ENCODE measurements around the gene CRCP. TPM values are rescaled to one million over a fixed set of nuclear protein-coding genes. Genes with fewer than 3 reads are reported as not detected.

Gene CRCP
- polyA plus RNA-seq, 2 of the 4 experiments (the other 2 are of a cell fraction) = 33.1 to 40.3 TPM

DNA sequence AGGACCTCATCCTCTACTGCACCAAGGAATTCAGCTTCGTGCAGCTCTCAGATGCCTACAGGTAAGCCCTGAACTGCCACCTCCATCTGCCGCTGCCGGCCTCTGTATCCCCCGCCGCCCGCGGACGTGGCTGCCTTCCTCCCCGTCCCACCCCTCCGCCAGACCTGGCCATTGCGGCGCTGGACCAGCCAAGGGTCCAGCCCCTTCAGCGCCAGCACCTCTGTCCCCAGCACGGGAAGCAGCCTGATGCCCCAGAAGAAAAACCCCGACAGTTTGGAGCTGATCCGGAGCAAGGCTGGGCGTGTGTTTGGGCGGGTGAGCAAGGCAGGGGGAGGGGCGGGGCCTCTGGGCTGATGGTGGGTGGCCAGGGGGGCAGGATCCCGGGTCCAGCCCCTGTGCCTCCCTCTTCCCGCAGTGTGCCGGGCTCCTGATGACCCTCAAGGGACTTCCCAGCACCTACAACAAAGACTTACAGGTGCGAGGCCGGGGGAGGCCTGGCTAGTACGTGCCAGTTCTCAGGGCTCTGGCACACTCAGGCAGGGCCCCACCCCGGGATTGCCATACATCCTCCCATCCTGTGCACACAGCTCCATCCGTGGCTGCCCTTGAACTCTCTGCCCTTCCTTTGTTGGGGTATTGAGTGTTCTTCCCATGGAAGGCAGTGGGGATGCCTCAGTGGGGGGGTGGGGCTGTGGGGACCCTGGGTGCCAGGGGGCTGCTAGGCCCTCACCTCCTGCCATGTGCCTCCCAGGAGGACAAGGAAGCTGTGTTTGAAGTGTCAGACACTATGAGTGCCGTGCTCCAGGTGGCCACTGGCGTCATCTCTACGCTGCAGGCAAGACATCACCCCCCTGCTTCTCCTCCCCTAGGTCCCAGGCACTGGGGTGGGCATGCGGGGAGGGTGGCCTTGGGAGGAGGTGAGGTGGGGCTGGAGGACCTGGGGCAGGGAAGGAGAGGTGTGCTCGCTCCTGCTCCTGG lies 25.5 kb upstream of the CRCP start:
- Histone ChIP-seq H3K4me3 (no peak overlapping the region), H3K9me3 (no peaks in the 10 kb centered on the region), H3K4me1 (no peaks in the 10 kb centered on the region), H3K4me2 (no peak overlapping the region), H3K27ac (no peak overlapping the region)
- POLR2A ChIA-PET = no interaction called here
- TF ChIP-seq SREBF2 (IDR thresholded peaks at IDR 0.05) (no peak), ATOH8 (CRISPR knock-in tag; IDR thresholded peaks at IDR 0.05; ENCODE audit: low read depth) (no peak), TP53 (CRISPR knock-in tag; IDR thresholded peaks at IDR 0.05) (no peak), ZSCAN20 (CRISPR knock-in tag; IDR thresholded peaks at IDR 0.05) (no peak), HEYL (CRISPR knock-in tag; IDR thresholded peaks at IDR 0.05) (no peak), REST (IDR thresholded peaks at IDR 0.05) (no peak), CHD2 (IDR thresholded peaks at IDR 0.05; ENCODE audit: low read length, partially characterized antibody) (no peak), CBX2 (IDR thresholded peaks at IDR 0.05; ENCODE audit: borderline replicate concordance, low read depth) (no peak), PHF8 (IDR thresholded peaks at IDR 0.05; ENCODE audit: borderline replicate concordance, low read depth) (no peak), SMC3 (IDR thresholded peaks at IDR 0.05) (no peak), ZFP36 (IDR thresholded peaks at IDR 0.05; ENCODE audit: borderline replicate concordance, partially characterized antibody) (no peak)
- 94% methylated on average over 26 of the region's 32 CpGs for WGBS (ENCODE audit: missing lambda C conversion rate)
- ATAC-seq (0 out of 6 replicates have a peak, but pooled peaks of 1 of the 2 experiments have one; percentile 41), DNase-seq (ENCODE audit: low read depth in 1 of 2, low spot score in 1 of 2) (no peak), FAIRE-seq (no peak)
- CTCF ChIA-PET = interaction anchor here (0.9 kb wide), 1 partner anchor 59 kb away, joined by 3 read pairs; no protein-coding TSS in a partner anchor

DNA sequence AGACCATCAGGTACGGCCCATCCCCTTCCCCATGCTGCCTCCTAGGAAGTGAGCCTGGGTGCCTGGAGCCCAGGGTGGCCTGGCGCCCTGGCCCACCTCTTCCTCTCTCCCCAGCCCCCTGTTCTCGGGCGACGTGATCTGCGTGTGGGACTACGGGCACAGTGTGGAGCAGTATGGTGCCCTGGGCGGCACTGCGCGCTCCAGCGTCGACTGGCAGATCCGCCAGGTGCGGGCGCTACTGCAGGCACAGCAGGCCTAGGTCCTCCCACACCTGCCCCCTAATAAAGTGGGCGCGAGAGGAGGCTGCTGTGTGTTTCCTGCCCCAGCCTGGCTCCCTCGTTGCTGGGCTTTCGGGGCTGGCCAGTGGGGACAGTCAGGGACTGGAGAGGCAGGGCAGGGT lies 22.0 kb upstream of the CRCP start:
- Histone ChIP-seq H3K4me1 (no peaks in the 10 kb centered on the region), H3K27ac (no peak overlapping the region), H3K4me3 (no peak overlapping the region), H3K4me2 (no peak overlapping the region), H3K9me3 (no peaks in the 10 kb centered on the region)
- ATAC-seq = no peak
- no peak for DNase-seq (ENCODE audit: low read depth in 1 of 2, low spot score in 1 of 2)
- no peak for FAIRE-seq
- ChIA-PET POLR2A (no interaction called here), CTCF (interaction anchor here (1.3 kb wide), 1 partner anchor 32 kb away, joined by 3 read pairs; no protein-coding TSS in a partner anchor)
- 92% methylated on average over 19 of the region's 19 CpGs for WGBS (ENCODE audit: missing lambda C conversion rate)
- TF ChIP-seq RFX5 (IDR thresholded peaks at IDR 0.05) = no peak
- TF ChIP-seq CTCF (IDR thresholded peaks at IDR 0.05) = no peak
- TF ChIP-seq SMC3 (IDR thresholded peaks at IDR 0.05) = no peak
- TF ChIP-seq PBX3 (IDR thresholded peaks at IDR 0.05) = no peak
- TF ChIP-seq JUNB (IDR thresholded peaks at IDR 0.05) = no peak
- TF ChIP-seq ZSCAN20 (CRISPR knock-in tag; IDR thresholded peaks at IDR 0.05) = no peak
- TF ChIP-seq, protein P1, sequence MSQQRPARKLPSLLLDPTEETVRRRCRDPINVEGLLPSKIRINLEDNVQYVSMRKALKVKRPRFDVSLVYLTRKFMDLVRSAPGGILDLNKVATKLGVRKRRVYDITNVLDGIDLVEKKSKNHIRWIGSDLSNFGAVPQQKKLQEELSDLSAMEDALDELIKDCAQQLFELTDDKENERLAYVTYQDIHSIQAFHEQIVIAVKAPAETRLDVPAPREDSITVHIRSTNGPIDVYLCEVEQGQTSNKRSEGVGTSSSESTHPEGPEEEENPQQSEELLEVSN (IDR thresholded peaks at IDR 0.05; ENCODE audit: borderline replicate concordance, low read depth) = no peak
- no peak for TF ChIP-seq SREBF2 (IDR thresholded peaks at IDR 0.05)
- TF ChIP-seq HOXA7 (CRISPR knock-in tag; IDR thresholded peaks at IDR 0.05) = no peak
- TF ChIP-seq RAD21 (conservative IDR thresholded peaks at IDR 0.05 in 1 of 2, IDR thresholded peaks at IDR 0.05 in 1 of 2) = no peak
- TF ChIP-seq KDM1A (IDR thresholded peaks at IDR 0.05; ENCODE audit: low read depth) = no peak
- no peak for TF ChIP-seq NFE2L2 (conservative IDR thresholded peaks at IDR 0.05; ENCODE audit: low read length)
- no peak for TF ChIP-seq CBX8 (IDR thresholded peaks at IDR 0.05)
- no peak for TF ChIP-seq ZNF302 (CRISPR knock-in tag; IDR thresholded peaks at IDR 0.05)
- TF ChIP-seq MYC (IDR thresholded peaks at IDR 0.05; ENCODE audit: borderline replicate concordance, low read length) = no peak
- no peak for TF ChIP-seq HMGXB4 (CRISPR knock-in tag; IDR thresholded peaks at IDR 0.05; ENCODE audit: borderline replicate concordance)

Data from A549 (cell line).